Liver (tissue), 9 donors: ENCODE data around the gene KANSL1. TPM values are rescaled to one million over a fixed set of nuclear protein-coding genes. Genes with fewer than 3 reads are reported as not detected.
A peak's percentile ranks its signal among the peaks of the same experiment; 100 is the strongest.

Source experiments
- DNase-seq: peaks from one replicate; pipeline ENCODE4 v3.0.0-alpha.2; 2017; ENCODE audit warnings: low spot score
- H3K27ac ChIP-seq, 2 donors: one replicate each; pipeline ENCODE4 v1.7.0; 2013; ENCODE audit warnings: inconsistent platforms in 2 of 2, low read length in 2 of 2, control low read depth in 1 of 2, low read depth in 1 of 2, mild to moderate bottlenecking in 1 of 2
- H3K27me3 ChIP-seq, 4 donors: one replicate each; pipeline versions ENCODE4 v1.6.1 to v1.7.0; 2013; ENCODE audit warnings: low read length in 3 of 4, inconsistent platforms in 1 of 4, mild to moderate bottlenecking in 1 of 4, moderate library complexity in 1 of 4; ENCODE audit not compliant: control insufficient read depth in 4 of 4, insufficient read depth in 4 of 4
- H3K36me3 ChIP-seq, 4 donors: one replicate each; pipeline versions ENCODE4 v1.6.1 to v1.7.0; 2013; ENCODE audit warnings: low read length in 3 of 4, mild to moderate bottlenecking in 3 of 4, low read depth in 1 of 4, moderate library complexity in 1 of 4; ENCODE audit not compliant: control insufficient read depth in 4 of 4, insufficient read depth in 3 of 4
- H3K4me1 ChIP-seq, 4 donors: one replicate each; pipeline versions ENCODE4 v1.6.1 to v1.7.0; 2013; ENCODE audit warnings: low read length in 3 of 4, mild to moderate bottlenecking in 3 of 4, moderate library complexity in 1 of 4; ENCODE audit not compliant: control insufficient read depth in 4 of 4, insufficient read depth in 4 of 4
- H3K4me3 ChIP-seq, 3 donors: one replicate each; pipeline versions ENCODE4 v1.6.1 to v1.7.0; 2013; ENCODE audit warnings: low read length in 3 of 3, control low read depth in 1 of 3, low read depth in 1 of 3, mild to moderate bottlenecking in 1 of 3
- H3K9ac ChIP-seq, 2 donors: one replicate each; pipeline ENCODE4 v1.7.0; 2013; ENCODE audit warnings: low read length in 2 of 2, mild to moderate bottlenecking in 2 of 2, moderate library complexity in 2 of 2, control low read depth in 1 of 2, low read depth in 1 of 2
- H3K9me3 ChIP-seq, 4 donors: one replicate each; pipeline versions ENCODE4 v1.6.1 to v1.7.0; 2013; ENCODE audit warnings: low read length in 3 of 4; ENCODE audit not compliant: control insufficient read depth in 4 of 4
- ATF3 ChIP-seq: IDR thresholded peaks from 2 replicates; pipeline ENCODE4 v1.6.1; 2016; ENCODE audit warnings: antibody characterized with exemption
- EGR1 ChIP-seq, 2 donors: IDR thresholded peaks; 2 replicates each; pipeline ENCODE4 v1.6.1; 2016 to 2018; ENCODE audit warnings: antibody characterized with exemption in 2 of 2, low read depth in 2 of 2
- FOXA1 ChIP-seq: IDR thresholded peaks from 2 replicates; pipeline ENCODE4 v1.6.1; 2016; ENCODE audit warnings: antibody characterized with exemption
- FOXA2 ChIP-seq: IDR thresholded peaks from 2 replicates; pipeline ENCODE4 v1.6.1; 2016; ENCODE audit warnings: antibody characterized with exemption
- GABPA ChIP-seq, 2 donors: IDR thresholded peaks in 1 of 2; conservative IDR thresholded peaks in 1 of 2; 2 replicates each; pipeline ENCODE4 v1.6.1; 2016; ENCODE audit warnings: antibody characterized with exemption in 2 of 2, mild to moderate bottlenecking in 1 of 2, moderate library complexity in 1 of 2
- HNF4A ChIP-seq, 2 donors: conservative IDR thresholded peaks; 2 replicates each; pipeline ENCODE4 v1.6.1; 2016; ENCODE audit warnings: antibody characterized with exemption in 2 of 2, mild to moderate bottlenecking in 2 of 2
- HNF4G ChIP-seq: IDR thresholded peaks from 2 replicates; pipeline ENCODE4 v1.6.1; 2016; ENCODE audit warnings: antibody characterized with exemption
- JUND ChIP-seq, 2 donors: IDR thresholded peaks; 2 replicates each; pipeline ENCODE4 v1.6.1; 2016; ENCODE audit warnings: antibody characterized with exemption in 2 of 2
- NR2F2 ChIP-seq: IDR thresholded peaks from 2 replicates; pipeline ENCODE4 v1.6.1; 2016; ENCODE audit warnings: antibody characterized with exemption
- RAD21 ChIP-seq, 2 donors: IDR thresholded peaks; 2 replicates each; pipeline ENCODE4 v1.6.1; 2016; ENCODE audit warnings: antibody characterized with exemption in 2 of 2, mild to moderate bottlenecking in 2 of 2
- RXRA ChIP-seq, 2 donors: IDR thresholded peaks; 2 replicates each; pipeline ENCODE4 v1.6.1; 2017 to 2018; ENCODE audit warnings: antibody characterized with exemption in 2 of 2, mild to moderate bottlenecking in 1 of 2
- SP1 ChIP-seq: IDR thresholded peaks from 2 replicates; pipeline ENCODE4 v1.6.1; 2018; ENCODE audit warnings: antibody characterized with exemption, mild to moderate bottlenecking
- TAF1 ChIP-seq: conservative IDR thresholded peaks from 2 replicates; pipeline ENCODE4 v1.6.1; 2016; ENCODE audit warnings: antibody characterized with exemption, mild to moderate bottlenecking
- YY1 ChIP-seq: IDR thresholded peaks from 2 replicates; pipeline ENCODE4 v1.6.1; 2016; ENCODE audit warnings: antibody characterized with exemption, mild to moderate bottlenecking
- WGBS: extraction: QIAGEN DNeasy Blood & Tissue Kit; methylation state at CpG from one replicate; pipeline ENCODE4 v1.1.7; 2013; 5-methylcytosine and 5-hydroxymethylcytosine counted together
- polyA plus RNA-seq, 2 donors: library from polyadenylated mRNA; stranded (reverse) in 1 of 2; unstranded in 1 of 2; fragments of 200-250 nt in 1 of 2; fragments of >200 nt in 1 of 2; fragmentation: Nextera tagmentation in 1 of 2; extraction: Ambion mirVana in 1 of 2; gene quantifications; one replicate each; pipeline versions ENCODE4 v1.2.1 to v1.2.3, GENCODE V29; 2013 to 2015
- total RNA-seq, 2 donors: library from RNA; depleted of rRNA; stranded (reverse); fragments of >200 nt; gene quantifications; one replicate each; pipeline ENCODE4 v1.2.3, GENCODE V29; 2014
- TF ChIP-seq, protein P1 (sequence below): IDR thresholded peaks from 2 replicates; pipeline ENCODE4 v1.6.1; 2016; ENCODE audit warnings: antibody characterized with exemption
- TF ChIP-seq, protein P2 (sequence below): fragments of 150-350 bp; IDR thresholded peaks from 2 replicates; pipeline ENCODE4 v1.5.1; 2017; ENCODE audit warnings: improper control_type of control experiment, low read depth, low read length; ENCODE audit not compliant: missing input control
- TF ChIP-seq, protein P3 (sequence below): IDR thresholded peaks from 2 replicates; pipeline ENCODE4 v1.6.1; 2016; ENCODE audit warnings: antibody characterized with exemption, mild to moderate bottlenecking
- TF ChIP-seq, protein P4 (sequence below): IDR thresholded peaks from 2 replicates; pipeline ENCODE4 v1.6.1; 2016; ENCODE audit warnings: antibody characterized with exemption
- donor health status: healthy.
- donor health status: healthy.
- donor health status: healthy.
- donor health status: healthy.
- donor health status: healthy.

KANSL1 gene
- total and polyA plus RNA-seq, 4 donors: 5.5 to 86.3 (median 24.0) TPM

DNA sequence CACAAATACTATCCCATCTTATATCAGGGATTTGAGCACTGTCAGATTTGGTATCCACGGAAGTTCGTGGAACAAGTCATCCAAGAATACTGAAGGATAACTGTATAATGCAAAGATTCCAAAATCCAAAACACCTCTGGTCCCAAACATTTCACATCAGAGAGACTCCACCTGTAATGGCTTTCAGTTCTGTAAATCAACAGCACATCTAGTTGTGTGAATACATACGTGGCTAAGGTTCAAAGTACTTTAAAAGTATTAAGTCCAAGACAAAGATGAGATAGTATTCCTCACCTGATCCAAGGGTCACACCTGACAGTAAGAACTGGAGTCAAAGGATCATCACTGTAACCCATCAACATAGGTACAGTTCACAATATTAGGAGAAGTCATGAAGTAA is 54.8 kb downstream of the KANSL1 start:
- no peaks in the 10 kb centered on the region for H3K27me3 ChIP-seq
- no peak overlapping the region for H3K27ac ChIP-seq
- H3K36me3 ChIP-seq: no peaks in the 10 kb centered on the region
- no peak for DNase-seq
- WGBS: 67% methylated on average over 3 of the region's 3 CpGs
- no peak overlapping the region for H3K4me3 ChIP-seq
- TF ChIP-seq HNF4A (conservative IDR thresholded peaks at IDR 0.05) (peak in 1 of 2 donors; percentile 33), FOXA1 (no peak)
- H3K4me1 ChIP-seq: peaks cover 13 to 41% (median 17%) of the 10 kb centered on the region in 4 donors
- H3K9ac ChIP-seq: no peak overlapping the region
- H3K9me3 ChIP-seq: no peaks in the 10 kb centered on the region

- Histone ChIP-seq H3K36me3 (no peaks in the 10 kb centered on the region), H3K4me3 (no peak overlapping the region), H3K27ac (no peak overlapping the region), H3K4me1 (peaks cover 11 to 30% (median 14%) of the 10 kb centered on the region in 4 donors), H3K9ac (no peak overlapping the region), H3K27me3 (no peaks in the 10 kb centered on the region), H3K9me3 (no peaks in the 10 kb centered on the region)
- TF ChIP-seq RAD21 (IDR thresholded peaks at IDR 0.05): no peak
- TF ChIP-seq, protein P1, sequence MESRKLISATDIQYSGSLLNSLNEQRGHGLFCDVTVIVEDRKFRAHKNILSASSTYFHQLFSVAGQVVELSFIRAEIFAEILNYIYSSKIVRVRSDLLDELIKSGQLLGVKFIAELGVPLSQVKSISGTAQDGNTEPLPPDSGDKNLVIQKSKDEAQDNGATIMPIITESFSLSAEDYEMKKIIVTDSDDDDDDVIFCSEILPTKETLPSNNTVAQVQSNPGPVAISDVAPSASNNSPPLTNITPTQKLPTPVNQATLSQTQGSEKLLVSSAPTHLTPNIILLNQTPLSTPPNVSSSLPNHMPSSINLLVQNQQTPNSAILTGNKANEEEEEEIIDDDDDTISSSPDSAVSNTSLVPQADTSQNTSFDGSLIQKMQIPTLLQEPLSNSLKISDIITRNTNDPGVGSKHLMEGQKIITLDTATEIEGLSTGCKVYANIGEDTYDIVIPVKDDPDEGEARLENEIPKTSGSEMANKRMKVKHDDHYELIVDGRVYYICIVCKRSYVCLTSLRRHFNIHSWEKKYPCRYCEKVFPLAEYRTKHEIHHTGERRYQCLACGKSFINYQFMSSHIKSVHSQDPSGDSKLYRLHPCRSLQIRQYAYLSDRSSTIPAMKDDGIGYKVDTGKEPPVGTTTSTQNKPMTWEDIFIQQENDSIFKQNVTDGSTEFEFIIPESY: no peak
- no peak for TF ChIP-seq SP1
- TF ChIP-seq, protein P2, sequence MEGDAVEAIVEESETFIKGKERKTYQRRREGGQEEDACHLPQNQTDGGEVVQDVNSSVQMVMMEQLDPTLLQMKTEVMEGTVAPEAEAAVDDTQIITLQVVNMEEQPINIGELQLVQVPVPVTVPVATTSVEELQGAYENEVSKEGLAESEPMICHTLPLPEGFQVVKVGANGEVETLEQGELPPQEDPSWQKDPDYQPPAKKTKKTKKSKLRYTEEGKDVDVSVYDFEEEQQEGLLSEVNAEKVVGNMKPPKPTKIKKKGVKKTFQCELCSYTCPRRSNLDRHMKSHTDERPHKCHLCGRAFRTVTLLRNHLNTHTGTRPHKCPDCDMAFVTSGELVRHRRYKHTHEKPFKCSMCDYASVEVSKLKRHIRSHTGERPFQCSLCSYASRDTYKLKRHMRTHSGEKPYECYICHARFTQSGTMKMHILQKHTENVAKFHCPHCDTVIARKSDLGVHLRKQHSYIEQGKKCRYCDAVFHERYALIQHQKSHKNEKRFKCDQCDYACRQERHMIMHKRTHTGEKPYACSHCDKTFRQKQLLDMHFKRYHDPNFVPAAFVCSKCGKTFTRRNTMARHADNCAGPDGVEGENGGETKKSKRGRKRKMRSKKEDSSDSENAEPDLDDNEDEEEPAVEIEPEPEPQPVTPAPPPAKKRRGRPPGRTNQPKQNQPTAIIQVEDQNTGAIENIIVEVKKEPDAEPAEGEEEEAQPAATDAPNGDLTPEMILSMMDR: no peak
- TF ChIP-seq GABPA (IDR thresholded peaks at IDR 0.05 in 1 of 2, conservative IDR thresholded peaks at IDR 0.05 in 1 of 2): no peak
- TF ChIP-seq FOXA1: no peak
- TF ChIP-seq HNF4A (conservative IDR thresholded peaks at IDR 0.05): no peak
- TF ChIP-seq, protein P3, sequence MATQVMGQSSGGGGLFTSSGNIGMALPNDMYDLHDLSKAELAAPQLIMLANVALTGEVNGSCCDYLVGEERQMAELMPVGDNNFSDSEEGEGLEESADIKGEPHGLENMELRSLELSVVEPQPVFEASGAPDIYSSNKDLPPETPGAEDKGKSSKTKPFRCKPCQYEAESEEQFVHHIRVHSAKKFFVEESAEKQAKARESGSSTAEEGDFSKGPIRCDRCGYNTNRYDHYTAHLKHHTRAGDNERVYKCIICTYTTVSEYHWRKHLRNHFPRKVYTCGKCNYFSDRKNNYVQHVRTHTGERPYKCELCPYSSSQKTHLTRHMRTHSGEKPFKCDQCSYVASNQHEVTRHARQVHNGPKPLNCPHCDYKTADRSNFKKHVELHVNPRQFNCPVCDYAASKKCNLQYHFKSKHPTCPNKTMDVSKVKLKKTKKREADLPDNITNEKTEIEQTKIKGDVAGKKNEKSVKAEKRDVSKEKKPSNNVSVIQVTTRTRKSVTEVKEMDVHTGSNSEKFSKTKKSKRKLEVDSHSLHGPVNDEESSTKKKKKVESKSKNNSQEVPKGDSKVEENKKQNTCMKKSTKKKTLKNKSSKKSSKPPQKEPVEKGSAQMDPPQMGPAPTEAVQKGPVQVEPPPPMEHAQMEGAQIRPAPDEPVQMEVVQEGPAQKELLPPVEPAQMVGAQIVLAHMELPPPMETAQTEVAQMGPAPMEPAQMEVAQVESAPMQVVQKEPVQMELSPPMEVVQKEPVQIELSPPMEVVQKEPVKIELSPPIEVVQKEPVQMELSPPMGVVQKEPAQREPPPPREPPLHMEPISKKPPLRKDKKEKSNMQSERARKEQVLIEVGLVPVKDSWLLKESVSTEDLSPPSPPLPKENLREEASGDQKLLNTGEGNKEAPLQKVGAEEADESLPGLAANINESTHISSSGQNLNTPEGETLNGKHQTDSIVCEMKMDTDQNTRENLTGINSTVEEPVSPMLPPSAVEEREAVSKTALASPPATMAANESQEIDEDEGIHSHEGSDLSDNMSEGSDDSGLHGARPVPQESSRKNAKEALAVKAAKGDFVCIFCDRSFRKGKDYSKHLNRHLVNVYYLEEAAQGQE: no peak
- no peak for TF ChIP-seq FOXA2
- TF ChIP-seq JUND (IDR thresholded peaks at IDR 0.05): no peak
- no peak for TF ChIP-seq RXRA (IDR thresholded peaks at IDR 0.05)
- no peak for TF ChIP-seq ATF3
- TF ChIP-seq, protein P4, sequence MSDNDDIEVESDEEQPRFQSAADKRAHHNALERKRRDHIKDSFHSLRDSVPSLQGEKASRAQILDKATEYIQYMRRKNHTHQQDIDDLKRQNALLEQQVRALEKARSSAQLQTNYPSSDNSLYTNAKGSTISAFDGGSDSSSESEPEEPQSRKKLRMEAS: no peak
- no peak for TF ChIP-seq TAF1
- no peak for TF ChIP-seq EGR1 (IDR thresholded peaks at IDR 0.05; ENCODE audit: low read depth in 2 of 2)
- TF ChIP-seq HNF4G: no peak
- no peak for TF ChIP-seq YY1
- TF ChIP-seq NR2F2: no peak
- DNase-seq: no peak
Measured at GRCh38 chr17:46136820-46137219, 56.4 kb downstream of the KANSL1 start.
